GM23248 (cell line): Measurements from ENCODE around the gene PARD3B. TPM values are rescaled to one million over a fixed set of nuclear protein-coding genes. Genes with fewer than 3 reads are reported as not detected.

Experiments used
- DNase-seq: peaks from one replicate; pipeline ENCODE4 v3.0.0-alpha.2; 2015
- H2AFZ ChIP-seq: fragments of 200-600 bp; sonication (generic); 2 replicates; pipeline ENCODE4 v1.6.1; 2016; ENCODE audit warnings: antibody characterized with exemption
- H3F3A ChIP-seq: fragments of 200-600 bp; sonication (generic); 2 replicates; pipeline ENCODE4 v1.6.1; 2016; ENCODE audit warnings: mild to moderate bottlenecking, antibody characterized with exemption, mixed run types; ENCODE audit not compliant: insufficient read depth
- H3K27ac ChIP-seq: fragments of 200-600 bp; sonication (generic); 2 replicates; pipeline ENCODE4 v1.5.1; 2016; ENCODE audit warnings: mild to moderate bottlenecking
- H3K27me3 ChIP-seq: fragments of 200-600 bp; sonication (generic); replicated peaks from 2 replicates; pipeline ENCODE4 v1.6.1; 2016; ENCODE audit warnings: mild to moderate bottlenecking; ENCODE audit not compliant: insufficient read depth
- H3K36me3 ChIP-seq: fragments of 200-600 bp; sonication (generic); 2 replicates; pipeline ENCODE4 v1.6.1; 2016; ENCODE audit warnings: low read depth, mild to moderate bottlenecking
- H3K4me1 ChIP-seq: fragments of 200-600 bp; sonication (generic); 2 replicates; pipeline ENCODE4 v1.6.1; 2016; ENCODE audit warnings: mild to moderate bottlenecking; ENCODE audit not compliant: insufficient read depth
- H3K4me2 ChIP-seq: fragments of 200-600 bp; sonication (generic); one replicate; pipeline ENCODE4 v1.6.1; 2016; ENCODE audit warnings: mild to moderate bottlenecking; ENCODE audit not compliant: unreplicated experiment
- H3K4me3 ChIP-seq: fragments of 200-600 bp; sonication (generic); 2 replicates; pipeline ENCODE4 v1.5.1; 2016; ENCODE audit warnings: mild to moderate bottlenecking
- H3K79me2 ChIP-seq: fragments of 200-600 bp; sonication (generic); 2 replicates; pipeline ENCODE4 v1.6.1; 2016; ENCODE audit warnings: mild to moderate bottlenecking; ENCODE audit not compliant: insufficient read depth
- H3K9ac ChIP-seq: fragments of 200-600 bp; sonication (generic); 2 replicates; pipeline ENCODE4 v1.6.1; 2016; ENCODE audit warnings: mild to moderate bottlenecking
- H3K9me2 ChIP-seq: fragments of 200-600 bp; sonication (generic); 2 replicates; pipeline ENCODE4 v1.6.1; 2016; ENCODE audit warnings: mixed run types, mild to moderate bottlenecking, moderate library complexity; ENCODE audit not compliant: insufficient read depth
- H3K9me3 ChIP-seq: fragments of 200-600 bp; sonication (generic); one replicate; pipeline ENCODE4 v1.6.1; 2017; ENCODE audit warnings: low read depth
- H4K20me1 ChIP-seq: fragments of 200-600 bp; sonication (generic); 2 replicates; pipeline ENCODE4 v1.6.0; 2016; ENCODE audit not compliant: insufficient read depth
- EZH2 ChIP-seq: fragments of 200-600 bp; sonication (generic); IDR thresholded peaks from 2 replicates; pipeline ENCODE4 v1.6.1; 2018; ENCODE audit warnings: antibody characterized with exemption, mild to moderate bottlenecking; ENCODE audit not compliant: insufficient read depth, poor library complexity, severe bottlenecking
- EZH2phosphoT487 ChIP-seq: fragments of 200-600 bp; sonication (generic); IDR thresholded peaks from 2 replicates; pipeline ENCODE4 v1.6.1; 2018; ENCODE audit warnings: antibody characterized with exemption, moderate library complexity, mild to moderate bottlenecking, low read depth; ENCODE audit not compliant: insufficient read depth
- WGBS, 2 experiments: methylation state at CpG; one replicate each; pipeline ENCODE4 v1.1.6; 2015 to 2017; ENCODE audit warnings: low lambda C conversion rate in 2 of 2, low coverage in 1 of 2; ENCODE audit errors: missing lambda C conversion rate in 2 of 2; 5-methylcytosine and 5-hydroxymethylcytosine counted together
- in situ Hi-C: fragments of 300-500 bp; cut with MboI; formaldehyde crosslinking; loops from 2 replicates; pipeline ENCODE4 v1.15.0; 2020
- polyA plus RNA-seq: library from polyadenylated mRNA; unstranded; fragments of >200 nt; fragmentation: Nextera tagmentation; extraction: Ambion mirVana; gene quantifications from 2 replicates; pipeline ENCODE4 v1.2.1, GENCODE V29; 2016
- total RNA-seq: library from RNA; depleted of rRNA; stranded (reverse); fragments of >200 nt; shearing (Covaris generic); gene quantifications from 2 replicates; pipeline ENCODE4 v1.2.3, GENCODE V29; 2014

PARD3B gene
- total and polyA plus RNA-seq, 2 experiments from 2014 or later = 2.5 to 6.9 TPM

DNA sequence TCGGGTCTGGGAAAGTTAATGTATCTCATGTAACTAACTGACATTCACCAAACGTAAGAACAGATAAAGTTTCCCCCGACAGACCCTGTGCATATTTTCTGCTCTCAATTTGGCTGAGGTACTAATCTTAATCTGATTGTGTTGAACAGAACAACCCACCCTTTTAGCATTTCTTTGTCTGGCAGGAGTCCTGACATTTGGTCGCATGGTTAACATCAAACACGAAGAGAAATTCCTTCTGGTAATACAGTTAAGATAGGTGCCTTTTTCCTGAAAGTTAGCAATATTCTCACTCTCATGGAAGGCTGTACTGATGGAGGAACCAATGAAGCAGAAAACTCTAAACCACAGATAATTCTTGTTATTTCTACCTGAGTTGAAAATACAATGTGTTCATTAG, 520.8 kb downstream of the PARD3B start:
- Histone ChIP-seq H2AFZ (no peak overlapping the region), H3K36me3 (no peaks in the 10 kb centered on the region), H3F3A (no peaks in the 10 kb centered on the region), H3K4me2 (no peak overlapping the region), H3K4me3 (no peak overlapping the region), H3K9me3 (no peaks in the 10 kb centered on the region), H3K79me2 (no peaks in the 10 kb centered on the region), H3K27me3 (no peaks in the 10 kb centered on the region), H3K27ac (no peak overlapping the region), H4K20me1 (no peaks in the 10 kb centered on the region), H3K4me1 (no peaks in the 10 kb centered on the region), H3K9ac (no peak overlapping the region), H3K9me2 (no peaks in the 10 kb centered on the region; the same call in 1 of the 2 replicates)
- in situ Hi-C loops = no loop called here
- DNase-seq = no peak
- 73 to 82% methylated on average over 5 of the region's 5 CpGs for WGBS, 2 experiments
- no peak for TF ChIP-seq EZH2phosphoT487

GRCh38 chr2:205069928-205070327, 524.7 kb downstream of the PARD3B start:
- Histone ChIP-seq H3K79me2 (no peaks in the 10 kb centered on the region), H3K9me3 (no peaks in the 10 kb centered on the region), H3F3A (no peaks in the 10 kb centered on the region), H3K36me3 (no peaks in the 10 kb centered on the region), H4K20me1 (no peaks in the 10 kb centered on the region), H3K9me2 (no peaks in the 10 kb centered on the region; the same call in 1 of the 2 replicates), H3K27ac (no peak overlapping the region), H2AFZ (no peak overlapping the region), H3K27me3 (no peaks in the 10 kb centered on the region), H3K4me1 (no peaks in the 10 kb centered on the region), H3K4me2 (no peak overlapping the region), H3K9ac (no peak overlapping the region), H3K4me3 (no peak overlapping the region)
- in situ Hi-C loops = no loop called here
- TF ChIP-seq EZH2 = no peak
- TF ChIP-seq EZH2phosphoT487 = no peak
- WGBS, 2 experiments = 48 to 59% methylated on average over 1 of the region's 1 CpG
- no peak for DNase-seq

GRCh38 chr2:205070889-205071288, 525.6 kb downstream of the PARD3B start:
- WGBS, 2 experiments = 92 to 100% methylated on average over 1 of the region's 1 CpG
- no peak overlapping the region for H3K4me2 ChIP-seq

DNA sequence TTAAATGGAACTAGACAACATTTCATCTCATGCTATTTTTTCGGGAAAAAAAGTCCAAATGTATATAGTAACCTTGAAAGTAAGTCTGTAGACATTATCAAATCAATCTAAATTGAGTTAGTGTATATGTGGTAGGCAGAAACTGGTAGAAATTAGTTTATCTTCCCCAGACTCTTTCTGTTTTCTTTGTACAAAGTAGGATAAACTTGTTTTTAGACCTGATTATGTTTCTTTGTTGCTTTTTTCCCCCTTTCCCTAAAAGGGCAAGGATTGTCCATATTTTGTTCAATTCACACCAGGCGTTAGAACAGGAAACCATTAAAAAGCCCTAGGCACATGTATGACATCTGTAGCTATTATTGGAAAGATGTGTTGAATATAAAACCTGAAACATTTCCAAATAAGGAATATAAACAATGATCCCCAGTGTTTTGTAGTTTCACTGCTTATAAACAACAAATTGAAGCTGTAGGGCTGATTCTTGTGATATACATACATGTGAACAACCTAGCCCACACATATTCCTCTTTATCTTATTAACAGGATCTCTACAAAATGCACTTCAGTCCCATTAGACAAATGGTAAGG, 528.3 kb downstream of the PARD3B start:
- in situ Hi-C loops = no loop called here
- H3K4me3 ChIP-seq = no peak overlapping the region
- H4K20me1 ChIP-seq = no peaks in the 10 kb centered on the region
- WGBS, 2 experiments = 62 to 71% methylated on average over 2 of the region's 2 CpGs
- TF ChIP-seq EZH2phosphoT487 = no peak
- no peak for TF ChIP-seq EZH2
- H3K9me2 ChIP-seq = no peaks in the 10 kb centered on the region; the same call in 1 of the 2 replicates
- no peaks in the 10 kb centered on the region for H3K9me3 ChIP-seq
- H3K36me3 ChIP-seq = no peaks in the 10 kb centered on the region
- no peak overlapping the region for H3K9ac ChIP-seq
- H3K27ac ChIP-seq = no peak overlapping the region
- H3K4me2 ChIP-seq = no peak overlapping the region
- no peaks in the 10 kb centered on the region for H3K27me3 ChIP-seq
- no peaks in the 10 kb centered on the region for H3F3A ChIP-seq
- no peak overlapping the region for H2AFZ ChIP-seq
- no peaks in the 10 kb centered on the region for H3K79me2 ChIP-seq
- no peak for DNase-seq
- no peaks in the 10 kb centered on the region for H3K4me1 ChIP-seq

More at GRCh38 chr2:205070889-205071288, 525.6 kb downstream of the PARD3B start:
- H3K9ac ChIP-seq = no peak overlapping the region
- no peak overlapping the region for H3K27ac ChIP-seq
- no peak for DNase-seq
- no peaks in the 10 kb centered on the region for H3F3A ChIP-seq
- H3K4me3 ChIP-seq = no peak overlapping the region
- in situ Hi-C loops = no loop called here
- H4K20me1 ChIP-seq = no peaks in the 10 kb centered on the region
- H3K4me1 ChIP-seq = no peaks in the 10 kb centered on the region
- no peaks in the 10 kb centered on the region for H3K36me3 ChIP-seq
- no peak overlapping the region for H2AFZ ChIP-seq
- H3K79me2 ChIP-seq = no peaks in the 10 kb centered on the region
- H3K27me3 ChIP-seq = no peaks in the 10 kb centered on the region
- TF ChIP-seq EZH2phosphoT487 (no peak), EZH2 (no peak)
- H3K9me3 ChIP-seq = no peaks in the 10 kb centered on the region
- H3K9me2 ChIP-seq = no peaks in the 10 kb centered on the region; the same call in 1 of the 2 replicates
